GM19025 (cell line): ENCODE measurements around the gene LDHAL6B.

Experiments
- ATAC-seq: cut with Tn5 transposase; IDR thresholded peaks from one replicate; pipeline ENCODE4 v1.9.1; 2021; ENCODE audit warnings: mild to moderate bottlenecking, low read depth, moderate library complexity; ENCODE audit not compliant: unreplicated experiment

LDHAL6B gene

DNA sequence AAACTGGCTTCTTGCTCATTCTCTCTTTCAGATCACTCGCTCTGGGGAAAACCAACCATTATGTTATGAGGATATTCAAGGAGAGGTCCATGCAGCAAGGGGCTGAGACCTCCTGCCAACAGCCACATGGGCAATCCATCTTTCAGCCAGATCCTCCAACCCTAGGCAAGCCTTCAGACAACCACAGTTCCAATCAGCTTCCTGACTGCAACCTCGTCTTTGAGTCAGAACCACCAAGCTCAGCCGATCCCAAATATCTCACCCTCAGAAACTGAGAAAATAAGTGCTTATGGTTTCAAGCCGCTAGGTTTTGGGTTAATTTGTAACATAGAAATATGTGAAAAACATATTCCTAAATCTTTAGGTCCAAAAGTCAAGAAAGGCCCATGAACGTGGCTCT is 10.3 kb downstream of the LDHAL6B start:
- ATAC-seq = no peak

DNA sequence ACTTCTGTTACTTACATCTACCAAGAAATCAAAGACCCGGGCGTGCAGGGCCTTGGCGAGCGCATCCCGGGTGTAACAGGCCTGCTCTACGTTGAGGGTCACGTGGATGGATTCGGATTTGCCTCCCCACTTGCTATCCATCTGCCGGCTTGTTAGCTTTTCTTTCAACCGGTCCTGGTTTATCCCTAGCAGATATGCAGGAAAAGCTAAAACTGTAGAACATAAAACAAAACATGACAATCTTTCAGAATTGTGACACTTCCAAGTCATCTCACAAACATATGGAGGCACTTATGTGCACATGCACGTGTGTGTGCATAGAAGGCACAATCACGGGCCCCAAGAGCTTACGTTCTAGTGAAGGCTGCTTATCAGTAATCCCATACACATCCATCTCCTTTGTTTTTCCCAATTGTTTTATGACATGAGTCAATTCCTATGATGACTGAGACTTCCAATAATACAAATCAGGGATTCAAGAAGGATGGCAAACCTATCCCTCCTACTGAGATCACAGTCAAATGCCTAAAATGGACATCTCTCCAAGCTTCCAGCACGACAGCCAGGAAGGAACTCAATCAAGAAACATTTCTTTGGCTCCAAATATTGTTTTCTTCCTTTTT is 11.3 kb downstream of the LDHAL6B start:
- no peak for ATAC-seq

DNA sequence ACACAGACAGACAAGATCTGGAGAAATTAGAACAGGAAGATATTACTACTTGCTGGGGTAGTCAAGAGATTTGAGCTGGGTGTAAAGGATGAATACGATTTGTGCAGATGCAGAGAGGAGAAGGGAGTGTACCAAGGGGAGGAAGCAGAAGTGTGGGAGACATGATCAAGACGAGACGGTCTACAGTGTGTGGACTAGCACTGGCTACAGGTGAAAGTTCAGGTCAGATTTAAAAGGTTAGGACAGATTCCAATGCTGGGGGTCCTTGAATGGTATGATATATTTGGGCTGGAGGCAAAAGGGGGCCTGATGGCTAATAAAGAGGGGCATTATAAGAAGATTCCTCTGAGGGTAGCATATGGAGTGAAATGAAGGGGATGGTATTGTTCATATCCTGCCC is 12.1 kb downstream of the LDHAL6B start:
- no peak for ATAC-seq

DNA sequence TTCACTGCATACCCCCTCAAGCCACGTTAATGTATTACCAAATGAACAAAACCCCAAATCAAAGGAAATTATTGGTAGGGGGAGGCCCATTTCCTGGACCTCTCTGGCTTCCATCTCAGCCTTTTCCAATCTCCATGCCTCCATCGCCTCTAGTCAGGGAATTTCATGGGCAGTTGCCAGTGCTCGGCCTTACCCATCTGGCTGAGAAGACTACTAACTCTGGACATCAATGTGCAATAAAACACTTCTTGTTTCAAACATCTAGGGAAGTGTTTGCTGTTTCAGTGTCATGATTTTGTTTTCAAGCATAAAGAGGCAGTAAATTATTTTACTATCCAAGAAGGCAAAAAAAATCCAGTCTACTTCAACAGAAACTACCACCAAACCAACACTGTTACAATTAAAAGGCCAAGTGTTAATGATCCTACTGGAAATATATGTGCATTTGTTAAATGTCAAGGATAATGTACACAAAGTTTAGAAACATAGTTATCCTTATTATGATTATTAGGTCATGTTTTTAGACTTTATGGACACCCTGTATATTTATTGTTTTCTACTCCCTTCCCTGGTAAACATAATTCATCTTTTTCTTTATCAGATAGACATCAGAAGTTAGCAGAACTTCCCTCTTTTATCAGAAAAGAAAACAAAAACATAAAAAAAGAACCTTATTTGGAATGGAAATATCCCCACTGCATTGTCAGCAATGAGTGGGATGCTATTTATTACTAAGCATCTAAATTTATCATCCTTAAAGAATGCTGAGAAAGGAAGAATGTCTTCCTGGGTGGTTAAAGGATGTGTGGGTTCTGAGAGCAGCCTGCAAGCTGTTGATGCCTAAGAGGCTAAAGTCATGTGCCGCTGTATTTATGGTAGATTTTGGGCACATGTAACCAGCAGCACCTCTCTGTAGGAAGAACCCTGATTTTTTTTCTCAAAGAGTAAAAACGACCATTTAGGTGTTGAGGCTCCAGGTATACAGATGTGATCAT is 15.2 kb downstream of the LDHAL6B start:
- no peak for ATAC-seq

DNA sequence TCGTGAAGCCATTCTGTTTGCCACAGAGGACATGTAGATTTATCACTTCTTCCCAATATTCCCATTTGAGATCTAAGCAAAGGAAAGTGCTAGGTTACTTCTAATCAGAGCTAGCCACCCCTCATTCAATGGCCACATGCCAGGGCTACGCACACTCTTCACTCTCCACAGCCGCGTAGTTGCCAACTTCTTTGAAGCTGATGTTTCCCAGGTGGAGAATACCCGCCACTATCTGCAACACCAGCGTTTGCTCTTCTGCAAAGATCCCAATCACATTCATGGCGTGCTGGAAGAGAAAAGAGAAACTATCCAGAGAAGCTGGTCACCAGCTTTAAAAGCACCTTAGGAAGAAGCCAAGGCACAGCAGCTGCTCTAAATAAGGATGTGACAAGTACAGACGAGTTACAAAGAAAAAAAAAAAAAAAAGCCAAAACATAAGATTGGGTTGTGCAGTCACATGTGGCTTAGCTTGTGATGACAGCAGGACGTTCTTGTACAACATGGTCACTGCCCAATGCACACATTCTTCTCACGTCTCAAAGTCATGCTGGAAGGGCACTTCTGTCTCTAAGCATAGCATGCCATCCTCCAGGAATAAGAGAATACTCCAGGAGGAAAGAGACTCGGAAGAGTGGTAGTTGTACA is 16.4 kb downstream of the LDHAL6B start:
- no peak for ATAC-seq

DNA sequence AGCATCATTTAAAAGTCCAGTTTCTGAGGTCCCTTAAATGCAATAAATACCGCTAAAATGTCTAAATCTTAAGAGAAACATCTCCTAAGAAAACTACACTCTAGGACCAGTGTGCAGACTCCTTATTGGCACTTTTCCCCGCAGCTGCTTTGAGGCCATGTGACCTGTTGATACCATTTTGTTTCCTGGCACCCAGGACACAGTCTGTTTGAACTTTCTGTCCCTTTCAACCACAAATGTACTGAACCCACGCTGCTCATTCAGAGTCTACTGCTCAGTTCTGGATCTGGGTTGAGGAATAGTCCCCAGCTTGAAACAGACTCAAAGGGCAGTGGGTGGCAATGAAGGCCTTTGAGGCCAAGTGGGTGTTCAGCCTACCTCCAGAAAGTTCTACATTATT is 17.1 kb downstream of the LDHAL6B start:
- ATAC-seq = no peak

DNA sequence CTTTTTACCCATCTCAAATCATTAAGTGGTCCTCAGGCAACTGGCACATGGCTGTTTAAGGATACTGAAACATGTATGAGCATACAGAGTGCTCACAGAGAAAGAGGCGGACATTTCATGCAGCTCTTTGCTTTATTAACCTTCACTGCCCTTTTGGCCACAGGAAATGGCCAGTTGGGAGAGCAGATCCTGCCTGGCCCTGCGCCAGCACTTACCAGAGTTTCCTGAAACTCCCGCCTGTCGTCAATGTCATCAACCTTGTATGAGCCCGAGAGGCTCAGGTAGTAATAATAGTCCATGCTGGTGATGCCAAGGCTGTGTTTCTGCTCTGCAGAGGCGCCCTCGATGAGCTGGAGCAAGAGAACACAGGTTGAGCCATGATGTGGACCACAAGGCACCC is 17.8 kb downstream of the LDHAL6B start:
- ATAC-seq = no peak

DNA sequence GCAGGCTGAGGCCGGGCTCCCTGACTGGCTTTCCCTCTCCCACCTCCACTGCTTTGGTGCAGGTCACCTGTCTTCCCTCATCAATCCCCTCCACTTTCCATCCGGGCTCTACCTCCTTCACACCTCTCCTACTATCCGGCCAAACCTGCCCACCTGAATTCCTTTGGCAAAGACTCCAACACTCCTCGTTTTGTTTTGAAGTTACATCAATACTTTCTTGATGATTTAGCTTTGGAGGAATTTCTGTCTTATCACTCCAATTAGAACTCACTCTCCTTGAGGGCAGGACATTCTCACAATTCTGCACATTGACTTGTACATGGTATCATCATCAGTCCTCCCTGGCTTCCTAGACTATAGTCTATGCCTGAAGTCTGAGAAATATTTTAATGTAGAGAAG is 20.4 kb downstream of the LDHAL6B start:
- no peak for ATAC-seq

DNA sequence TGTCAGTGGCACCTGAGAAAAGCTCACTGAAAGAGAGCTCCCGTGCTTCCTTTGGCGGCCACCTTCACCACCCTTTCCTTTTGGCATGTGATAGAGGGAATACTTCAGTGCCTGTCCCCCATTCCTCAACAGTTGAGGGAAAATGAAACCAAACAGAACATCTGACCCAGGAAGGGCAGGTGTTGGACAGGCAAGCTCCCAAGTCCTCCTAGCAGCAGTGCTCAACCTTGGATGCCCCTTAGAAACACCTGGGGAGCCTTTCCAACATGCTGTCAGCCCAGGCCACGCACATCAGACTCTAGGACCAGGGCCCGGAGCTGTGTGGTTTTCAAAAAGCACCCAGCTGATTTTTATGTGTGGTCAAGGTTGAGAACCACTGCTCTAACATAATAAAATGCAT is 22.4 kb downstream of the LDHAL6B start:
- ATAC-seq = no peak

DNA sequence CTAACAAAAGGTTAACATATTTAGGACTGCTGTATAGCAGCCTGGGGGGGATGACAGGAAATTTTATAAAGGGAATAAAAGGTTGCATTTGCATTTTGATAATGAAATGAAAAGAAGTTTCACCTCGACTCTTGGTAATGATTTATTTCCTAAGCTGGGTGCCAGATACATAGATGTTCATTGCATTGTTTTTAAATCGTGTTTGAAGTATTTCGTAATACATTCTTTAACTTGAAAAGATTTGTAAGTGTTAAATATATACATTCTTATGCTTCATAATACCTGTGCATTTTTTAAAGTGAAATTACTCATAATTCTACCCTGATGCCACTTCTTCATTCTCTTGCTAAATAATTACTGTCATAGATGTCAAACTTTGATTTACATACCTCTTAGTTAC is 22.8 kb downstream of the LDHAL6B start:
- ATAC-seq = no peak

DNA sequence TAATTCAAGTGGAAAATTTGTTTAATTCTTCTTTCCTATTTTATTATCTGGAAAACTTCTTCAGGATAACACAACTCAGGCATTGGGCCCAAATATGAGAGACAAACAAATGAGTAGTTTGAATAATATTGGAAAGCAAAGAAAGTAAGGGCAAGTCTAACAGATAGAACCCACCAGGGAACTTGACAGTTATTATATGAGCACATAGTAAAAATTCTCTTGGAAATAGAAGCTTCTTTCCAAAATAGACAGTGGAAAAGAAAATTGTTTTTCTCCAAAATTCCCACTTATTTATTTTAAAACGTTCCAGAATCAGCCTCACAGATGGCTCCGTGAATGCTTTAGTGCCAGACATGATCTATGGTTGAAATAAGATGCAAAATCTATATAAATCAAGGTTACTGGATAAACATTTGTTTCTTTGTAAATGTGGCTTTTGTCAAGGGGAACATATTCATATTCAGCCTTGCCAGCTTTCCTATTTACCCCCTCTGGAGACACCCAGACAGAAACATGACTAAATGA is 23.9 kb downstream of the LDHAL6B start:
- no peak for ATAC-seq

DNA sequence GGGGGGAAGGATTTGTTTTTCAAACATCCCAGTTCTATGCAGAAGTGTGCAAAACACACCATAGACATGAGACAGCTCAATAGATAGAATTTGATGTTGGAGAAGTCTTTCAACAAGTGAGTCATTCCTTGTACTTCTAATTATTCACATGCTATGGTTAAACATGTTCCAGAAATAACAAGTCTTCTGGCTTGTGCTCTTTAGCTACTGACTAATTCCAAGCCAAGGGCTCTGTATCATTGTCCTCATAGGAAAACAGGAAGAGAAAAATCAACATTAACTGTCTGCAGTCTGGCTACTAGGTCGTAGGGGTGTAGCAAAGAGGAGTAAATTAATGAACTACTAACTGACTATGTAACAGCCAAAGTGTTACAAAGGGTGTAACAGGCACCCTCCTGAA is 25.8 kb downstream of the LDHAL6B start:
- no peak for ATAC-seq

DNA sequence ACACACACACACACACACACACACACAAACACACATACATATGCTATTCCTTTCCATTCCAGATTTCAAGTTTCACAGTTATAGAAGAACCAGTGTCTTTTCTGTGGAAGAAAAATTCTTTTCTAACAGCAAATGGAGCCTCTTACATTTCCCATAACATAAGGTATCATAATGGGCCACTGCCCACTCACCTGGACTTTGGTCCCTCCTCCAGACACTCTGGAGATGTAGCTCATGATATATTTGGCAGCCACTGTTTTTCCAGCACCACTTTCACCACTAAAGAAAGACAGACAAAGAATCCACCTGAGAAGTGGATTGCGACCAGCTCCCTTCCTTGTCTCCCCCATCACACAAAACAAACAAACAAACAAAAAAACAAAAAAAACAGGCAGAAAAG is 29.8 kb downstream of the LDHAL6B start:
- no peak for ATAC-seq

DNA sequence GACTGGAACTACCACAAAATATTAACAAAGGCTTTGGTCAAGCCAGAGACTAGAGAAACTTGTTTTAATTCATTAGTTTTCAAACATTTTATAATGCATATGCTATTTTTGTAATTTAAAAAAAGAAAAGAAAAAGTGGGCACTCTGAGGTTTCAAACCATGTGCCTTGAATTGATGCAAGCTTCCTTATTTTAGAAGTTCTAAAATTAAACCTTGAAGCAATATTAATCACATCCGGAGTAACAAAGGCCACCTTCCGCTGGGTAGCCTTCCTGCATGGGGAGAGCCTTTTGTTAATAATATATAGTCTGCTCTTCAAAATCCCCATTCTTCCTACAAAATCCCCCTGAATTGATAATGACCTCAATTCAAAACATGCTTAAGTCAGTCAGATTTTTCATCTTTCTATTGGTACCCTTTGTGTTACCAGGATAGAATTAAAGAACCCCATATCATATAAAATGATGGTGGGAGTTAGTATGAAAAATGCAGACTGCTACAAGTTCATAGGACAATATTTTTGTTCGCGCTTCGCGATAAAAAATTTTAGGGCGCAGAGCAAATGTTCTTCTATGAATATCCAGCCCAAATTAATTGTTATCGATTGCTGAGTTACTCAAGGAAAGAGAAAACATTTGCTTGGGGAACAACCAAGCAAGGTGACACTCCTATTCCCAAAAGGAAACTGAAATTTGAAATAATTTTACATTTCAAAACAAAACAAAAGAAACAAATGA is 30.6 kb downstream of the LDHAL6B start:
- ATAC-seq = peak; percentile 70

DNA sequence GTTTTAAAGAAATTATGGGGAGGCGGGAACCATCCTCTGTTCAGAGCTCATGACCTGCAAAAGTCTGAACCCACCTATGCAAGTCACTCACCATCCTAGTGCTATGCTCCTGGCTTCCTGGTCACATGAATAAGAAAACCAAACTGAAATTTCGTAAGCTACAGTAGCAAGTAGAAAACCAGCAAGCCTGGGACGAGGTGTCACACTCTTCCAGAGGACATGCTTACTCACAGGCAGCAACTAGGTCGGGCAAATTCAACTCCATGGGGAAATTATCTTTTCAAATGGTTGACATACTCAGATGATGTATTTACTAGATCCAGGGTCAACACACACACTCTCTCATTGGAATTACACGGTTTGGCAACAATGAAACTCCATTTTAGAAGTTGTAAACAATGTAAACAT is 31.3 kb downstream of the LDHAL6B start:
- ATAC-seq = no peak

DNA sequence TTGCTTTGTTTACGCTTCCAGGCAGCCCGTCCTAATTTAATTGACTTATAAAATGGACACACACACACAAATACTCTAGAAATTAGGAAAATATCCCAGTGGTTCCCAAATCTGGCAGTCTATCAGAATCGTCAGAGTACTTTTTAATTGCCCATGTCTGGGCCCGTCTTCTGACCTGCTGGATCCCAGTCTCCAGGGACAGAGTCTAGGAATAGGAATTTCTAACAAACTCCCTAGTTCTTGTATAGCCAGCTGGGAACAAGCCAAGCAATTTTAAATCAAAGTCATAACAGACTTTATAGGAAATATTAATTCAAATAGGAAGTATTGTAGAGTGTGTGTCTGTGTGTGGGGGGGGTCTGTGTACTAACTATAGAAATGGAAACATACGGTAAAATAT is 33.4 kb downstream of the LDHAL6B start:
- no peak for ATAC-seq

DNA sequence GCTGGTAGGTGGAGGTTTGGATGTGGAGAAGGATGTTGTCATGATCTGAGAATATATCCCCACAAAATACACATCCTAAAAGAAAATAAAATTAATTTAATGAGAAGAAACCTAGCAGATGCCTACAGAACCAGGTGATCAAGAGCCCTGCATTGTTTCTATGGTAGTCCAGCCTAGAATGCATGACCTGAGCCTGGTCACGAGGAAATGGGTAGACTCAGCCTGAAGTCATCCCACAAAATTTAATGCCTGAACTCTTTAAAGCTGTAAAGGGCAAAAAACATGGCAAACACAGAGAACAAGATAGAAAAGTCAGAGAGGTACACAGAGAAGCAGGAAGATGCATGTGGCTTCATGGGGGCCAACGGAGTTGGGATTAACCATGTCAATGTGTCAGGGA is 36.0 kb downstream of the LDHAL6B start:
- ATAC-seq = no peak

DNA sequence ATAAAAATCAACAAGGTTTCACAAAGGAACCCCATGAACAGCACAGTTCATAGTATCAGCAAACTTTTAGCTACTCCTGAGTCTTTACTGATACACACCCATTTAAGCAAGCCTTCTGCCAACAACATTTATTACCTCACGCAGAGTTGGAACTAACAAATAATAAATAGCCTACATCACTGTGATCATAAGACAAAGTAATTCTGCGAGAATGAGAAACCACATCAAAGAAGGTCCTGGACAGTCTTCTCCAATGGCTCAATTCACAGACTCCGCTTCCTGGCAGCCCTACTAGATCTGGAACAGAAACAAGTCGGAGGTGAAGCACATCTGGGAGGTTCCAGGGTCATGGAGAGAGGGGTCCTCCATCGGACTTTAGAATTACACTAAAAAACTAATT is 37.0 kb downstream of the LDHAL6B start:
- ATAC-seq = no peak

DNA sequence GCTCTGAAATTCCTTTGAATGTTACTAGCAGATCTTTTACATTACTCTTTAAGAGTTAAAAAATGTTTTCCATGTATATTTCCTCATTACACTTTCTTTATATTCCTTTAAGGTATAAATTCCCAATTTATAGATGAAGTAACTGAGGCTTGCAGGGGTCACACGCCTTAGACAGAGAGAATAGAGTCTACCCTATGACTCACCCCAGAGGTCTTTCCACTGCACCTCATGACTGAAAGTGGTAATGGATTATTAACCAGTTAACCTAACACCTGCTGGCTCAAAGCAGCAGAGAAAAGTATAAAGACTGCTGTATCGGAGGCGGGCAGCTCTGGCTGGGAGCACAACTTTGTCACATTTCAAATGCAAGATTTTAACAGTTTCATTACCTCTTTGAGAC is 37.7 kb downstream of the LDHAL6B start:
- peak; percentile 95 for ATAC-seq

DNA sequence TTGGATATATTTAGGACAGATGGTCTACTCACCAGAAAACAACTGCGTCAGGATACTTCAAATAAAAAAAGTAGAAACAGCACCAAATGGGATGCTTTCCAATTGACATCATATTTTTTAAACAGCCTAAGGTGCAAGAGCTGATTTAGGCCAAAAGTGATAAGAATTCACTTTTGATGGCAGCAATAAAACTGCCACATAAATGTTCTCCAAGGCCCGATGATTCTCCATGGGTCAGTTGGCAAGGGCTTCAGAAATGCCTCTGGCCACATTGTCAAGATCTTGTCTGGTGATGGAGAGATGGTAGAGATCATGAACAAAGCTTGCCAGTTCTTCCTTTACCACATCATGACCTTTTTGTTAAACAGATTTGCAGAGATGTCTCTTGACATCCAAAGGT is 38.9 kb downstream of the LDHAL6B start:
- no peak for ATAC-seq

DNA sequence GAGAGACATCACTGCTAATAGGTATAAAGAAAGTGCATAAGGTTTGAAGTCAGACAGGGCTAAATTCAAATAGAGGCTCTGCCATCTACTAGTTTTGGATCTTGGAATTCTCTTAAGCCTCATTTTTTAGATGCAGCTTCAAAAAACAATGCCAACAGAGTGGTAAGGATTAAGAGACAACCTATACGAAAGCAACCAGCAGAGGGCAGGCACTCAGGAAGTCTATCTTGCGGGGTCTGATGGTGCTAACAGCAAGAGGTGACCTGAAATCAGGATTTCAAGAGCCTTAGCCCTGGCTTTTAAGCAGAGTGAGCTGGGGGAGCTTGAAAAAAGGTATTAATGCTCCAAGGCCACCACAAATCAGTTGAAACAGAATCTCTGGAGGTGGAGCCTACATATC is 40.7 kb downstream of the LDHAL6B start:
- no peak for ATAC-seq
